ENCODE results near the gene RNF217. TPM values are rescaled to one million over a fixed set of nuclear protein-coding genes. Genes with fewer than 3 reads are reported as not detected.

The RNF217 gene
- total RNA-seq, 1 experiment from 2014 or later, result 7.0 TPM

GRCh38 chr6:124987999-124988591 lies 25.9 kb downstream of the RNF217 start:
- DNase-seq (ENCODE audit: low spot score), result no peak

- DNase-seq (ENCODE audit: low spot score), result no peak
Observed at GRCh38 chr6:124989136-124989983, 27.1 kb downstream of the RNF217 start.

DNA sequence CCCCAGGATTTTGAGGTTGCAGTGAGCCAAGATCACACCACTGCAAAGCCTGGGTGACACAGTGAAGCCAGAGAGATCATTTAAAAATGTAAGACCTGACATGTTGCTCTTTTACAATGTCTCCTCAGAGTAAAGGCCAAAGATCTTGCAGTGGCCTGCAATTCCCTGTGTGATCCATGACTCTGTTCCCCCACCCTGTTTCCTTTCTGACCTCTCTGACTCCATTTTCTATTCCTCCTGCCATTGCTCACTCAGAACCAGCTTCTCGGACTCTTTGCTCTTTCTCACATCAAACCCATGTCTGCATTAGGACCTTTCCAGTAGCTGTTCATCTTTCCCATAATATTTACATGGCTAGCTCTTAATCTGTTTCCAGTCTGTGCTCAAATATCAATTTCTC lies 28.8 kb downstream of the RNF217 start:
- DNase-seq (ENCODE audit: low spot score), result no peak

DNA sequence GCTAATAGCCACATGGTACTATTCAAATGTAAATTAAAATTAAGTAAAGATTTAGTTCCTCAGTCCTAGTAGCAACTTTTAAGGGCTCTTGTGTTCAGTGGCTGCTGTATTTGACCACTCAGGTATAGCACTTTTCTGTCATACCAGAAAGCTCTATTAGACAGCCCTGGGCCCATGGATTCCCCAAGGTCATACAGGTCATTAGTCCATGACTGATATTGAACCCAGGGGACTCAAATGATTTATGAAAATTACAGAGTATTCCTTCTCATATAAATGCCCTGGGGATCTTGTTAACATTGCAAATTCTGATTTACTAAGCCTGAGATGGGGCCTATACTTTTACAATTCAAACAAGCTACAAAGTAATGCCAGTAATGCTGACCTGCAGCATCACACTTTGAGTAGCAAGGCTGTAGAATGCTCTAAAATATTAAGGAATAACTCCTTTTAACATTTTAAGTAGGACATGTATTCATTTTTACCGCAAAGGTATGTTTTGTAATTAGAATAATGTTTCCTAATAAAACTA lies 29.6 kb downstream of the RNF217 start:
- no peak for DNase-seq (ENCODE audit: low spot score)

DNA sequence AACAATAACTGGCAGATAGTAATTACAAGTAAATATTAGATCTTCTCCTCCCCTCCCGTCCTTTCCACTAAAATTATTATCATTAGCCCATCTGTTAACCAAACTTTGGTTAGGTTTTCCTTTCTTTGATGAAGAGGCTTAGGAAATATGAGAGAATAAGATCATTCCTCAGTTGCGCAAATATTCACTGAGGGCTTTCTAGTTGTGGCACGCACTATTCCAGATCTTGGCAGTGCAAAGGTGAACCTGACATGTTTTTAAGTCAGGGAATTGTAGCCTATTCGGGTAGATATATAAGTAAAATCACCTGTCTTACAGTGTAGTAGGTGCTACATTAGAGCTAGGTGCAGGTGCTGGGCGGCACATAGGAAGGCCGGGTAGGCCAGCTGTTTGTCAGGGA lies 31.1 kb downstream of the RNF217 start:
- DNase-seq (ENCODE audit: low spot score), result no peak

DNA sequence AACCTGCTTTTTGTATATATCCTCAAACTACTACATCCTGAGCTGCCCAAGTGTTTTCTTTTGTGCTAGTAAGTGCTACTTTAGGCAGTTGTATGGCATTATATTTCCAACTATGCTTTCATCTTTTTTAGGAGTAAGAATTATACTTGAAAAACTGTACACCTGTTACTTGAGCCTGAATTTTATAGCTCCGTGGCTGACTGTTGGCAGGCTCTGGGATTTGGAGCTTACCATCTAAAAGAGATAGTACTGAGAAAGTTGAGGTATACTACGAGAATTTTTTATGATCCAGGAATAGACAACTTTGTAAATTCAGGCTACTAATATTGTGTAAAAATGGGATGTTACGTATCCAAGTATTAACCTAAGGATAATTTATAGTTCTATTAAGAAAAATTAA lies 32.4 kb downstream of the RNF217 start:
- DNase-seq (ENCODE audit: low spot score), result no peak

DNA sequence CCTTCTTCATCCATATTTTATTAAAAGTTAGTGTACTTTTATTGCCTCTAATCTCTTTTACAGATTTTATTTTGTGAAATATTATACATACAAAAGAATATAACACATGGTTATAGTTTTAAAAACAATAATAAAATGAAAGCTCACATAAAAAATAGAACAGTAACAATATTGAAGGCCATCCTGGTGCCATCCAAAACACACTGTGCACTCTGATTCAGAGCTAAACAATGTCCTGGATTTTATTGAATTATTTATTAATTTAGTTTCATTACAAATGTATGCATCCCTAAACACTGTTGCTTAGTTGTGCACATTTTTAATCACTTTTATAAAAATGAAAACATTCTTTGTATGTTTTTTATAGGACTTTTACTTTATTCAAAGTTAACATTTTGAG lies 32.9 kb downstream of the RNF217 start:
- no peak for DNase-seq (ENCODE audit: low spot score)

DNA sequence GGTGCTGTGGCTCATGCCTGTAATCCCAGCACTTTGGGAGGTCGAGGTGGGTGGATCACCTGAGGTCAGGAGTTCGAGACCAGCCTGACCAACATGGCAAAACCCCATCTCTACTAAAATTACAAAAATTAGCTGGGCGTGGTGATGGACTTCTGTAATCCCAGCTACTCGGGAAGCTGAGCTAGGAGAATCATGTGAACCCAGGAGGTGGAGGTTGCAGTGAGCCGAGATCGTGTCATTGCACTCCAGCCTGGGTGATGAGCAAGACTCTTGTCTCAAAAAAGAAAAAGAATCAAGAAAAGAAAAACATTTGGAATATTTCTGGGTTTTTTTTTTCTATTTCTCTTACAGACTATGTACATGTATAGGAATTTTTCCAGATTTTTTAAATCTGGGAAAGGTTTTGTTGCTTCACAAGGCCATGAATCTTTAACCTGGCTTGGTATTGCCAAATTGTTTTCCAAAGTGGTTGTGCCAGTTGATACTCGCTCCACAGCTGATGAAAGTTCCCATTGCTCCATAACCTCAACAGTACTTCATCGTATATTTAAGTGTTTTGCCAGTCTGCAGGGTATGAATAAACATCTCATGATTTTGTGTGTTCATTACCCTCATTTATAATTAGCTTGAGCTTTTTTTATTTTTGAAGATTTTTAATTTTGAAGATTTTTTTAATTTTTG lies 33.5 kb downstream of the RNF217 start:
- DNase-seq (ENCODE audit: low spot score), result no peak

DNA sequence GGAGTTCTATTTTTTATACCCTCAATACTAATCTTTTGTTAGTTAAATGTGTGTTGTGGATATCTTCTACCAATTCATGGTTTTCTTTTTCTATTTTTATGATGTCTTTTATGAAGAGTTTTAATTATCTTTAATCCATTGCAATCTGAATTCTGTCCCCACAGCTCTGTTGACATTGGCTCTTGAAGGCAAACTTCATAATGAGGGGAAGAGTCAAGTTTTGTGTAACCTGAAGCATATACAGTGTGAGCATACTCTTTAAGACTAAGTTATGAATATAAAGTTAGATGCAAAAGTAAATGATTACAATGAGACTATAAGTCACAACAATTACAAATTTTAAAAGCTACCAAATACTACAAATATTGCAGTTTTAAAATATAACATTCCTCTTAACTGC lies 34.2 kb downstream of the RNF217 start:
- DNase-seq (ENCODE audit: low spot score), result no peak

GRCh38 chr6:124997196-124997875 lies 35.1 kb downstream of the RNF217 start:
- DNase-seq (ENCODE audit: low spot score), result no peak

DNA sequence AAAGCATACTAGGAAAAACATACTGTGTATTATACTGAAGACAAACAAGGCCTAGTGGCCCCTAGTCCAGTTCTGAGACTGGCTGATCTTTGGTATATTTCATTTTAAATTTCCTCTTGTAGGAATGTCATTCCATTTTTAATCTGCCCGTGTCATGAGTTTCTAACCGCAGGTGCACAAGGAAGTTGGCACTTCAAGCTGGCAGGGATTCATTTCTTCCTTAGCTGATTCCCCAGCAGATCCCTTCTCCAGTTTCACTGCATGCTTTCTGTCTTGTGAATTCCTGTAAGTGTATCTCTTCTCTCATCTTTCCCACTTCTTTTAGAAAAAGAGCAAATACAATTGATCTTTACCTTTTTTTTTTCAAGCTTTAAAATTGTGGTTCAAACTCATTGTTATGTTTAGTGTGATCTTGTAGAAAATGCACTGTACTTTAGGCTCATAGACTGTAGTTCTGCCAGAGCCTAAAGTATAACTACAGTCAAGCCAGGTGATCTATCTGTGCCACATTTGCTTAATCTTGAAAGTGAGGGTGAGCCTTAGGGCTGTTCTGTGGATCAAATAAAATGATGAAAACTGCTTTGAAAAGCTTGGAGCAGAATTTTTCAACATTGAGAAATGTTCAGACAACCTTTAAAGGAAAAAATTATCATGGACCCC lies 37.0 kb downstream of the RNF217 start:
- no peak for DNase-seq (ENCODE audit: low spot score)

GRCh38 chr6:125001684-125002405 lies 39.6 kb downstream of the RNF217 start:
- DNase-seq (ENCODE audit: low spot score), result peak; percentile 36

DNA sequence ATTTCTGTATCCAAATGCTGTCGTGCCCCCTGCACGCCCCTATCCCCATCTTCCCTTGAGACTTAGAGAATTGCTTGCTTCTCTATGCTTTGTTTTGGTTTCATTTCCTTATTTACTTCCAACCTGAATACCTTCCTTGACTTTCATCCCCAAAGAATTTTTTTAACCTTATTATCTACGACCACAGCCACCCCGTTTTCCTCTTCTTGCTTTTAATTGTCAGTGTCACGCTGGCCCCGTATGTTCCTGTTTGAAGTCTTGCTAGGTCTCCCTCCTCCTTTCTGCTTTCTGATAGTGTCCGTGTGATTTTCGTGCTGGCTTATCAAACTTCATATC lies 40.1 kb downstream of the RNF217 start:
- no peak for DNase-seq (ENCODE audit: low spot score)

DNA sequence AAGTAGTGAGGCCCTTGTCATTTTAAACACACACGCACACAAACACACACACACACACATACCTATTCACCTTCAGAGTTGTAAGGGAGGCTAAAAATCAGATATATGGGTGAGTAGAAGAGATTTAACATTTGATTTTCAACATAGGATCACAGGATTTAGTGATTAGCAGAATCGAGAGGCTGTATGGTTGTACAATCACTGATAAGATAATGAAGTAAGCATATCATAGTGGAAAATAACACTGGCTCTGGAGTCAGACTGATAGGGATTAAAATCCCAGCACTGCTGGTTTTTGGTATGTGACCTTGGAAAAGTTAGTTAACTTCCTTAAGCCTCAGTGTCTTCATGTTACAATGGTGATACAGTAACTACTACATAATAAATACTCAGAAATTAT lies 40.8 kb downstream of the RNF217 start:
- DNase-seq (ENCODE audit: low spot score), result no peak

- peak; percentile 15 for DNase-seq (ENCODE audit: low spot score)
Observed at GRCh38 chr6:125004198-125004597, 42.0 kb downstream of the RNF217 start.

DNA sequence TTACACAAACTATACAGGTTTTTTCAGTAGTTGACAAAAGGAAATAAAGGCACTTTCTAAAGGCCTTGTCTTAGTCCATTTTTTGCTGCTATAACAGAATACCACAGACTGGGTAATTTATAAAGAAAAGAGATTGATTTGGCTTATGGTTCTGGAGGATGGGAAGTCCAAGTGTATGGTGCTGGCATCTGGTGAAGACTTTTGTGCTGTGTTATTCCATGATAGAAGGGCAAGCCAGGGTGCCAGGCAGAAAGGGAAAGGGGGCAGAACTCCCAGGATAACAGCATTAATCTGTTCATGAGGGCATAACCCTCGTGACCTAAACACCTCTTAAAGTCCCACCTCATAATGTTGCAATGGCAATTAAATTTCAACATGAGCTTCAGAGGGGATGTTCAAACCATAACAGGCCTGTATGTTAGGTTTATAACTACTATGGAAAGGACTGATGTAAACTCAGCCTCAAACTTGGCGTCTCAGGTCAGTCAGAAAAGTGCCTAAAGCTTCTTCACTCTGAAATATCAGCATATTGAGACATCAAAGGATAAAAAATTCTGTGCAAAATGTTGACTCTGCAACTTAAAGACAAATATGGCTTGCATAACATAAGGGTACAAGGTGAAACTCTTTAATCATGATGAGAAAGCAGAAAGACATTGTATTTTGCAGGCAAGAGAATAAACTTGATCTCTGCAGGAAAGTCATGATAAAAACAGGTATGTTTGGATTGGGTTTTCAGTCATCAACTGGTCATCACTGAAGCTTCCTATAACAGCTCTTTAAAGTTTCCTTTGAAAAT lies 42.8 kb downstream of the RNF217 start:
- DNase-seq (ENCODE audit: low spot score), result no peak

DNA sequence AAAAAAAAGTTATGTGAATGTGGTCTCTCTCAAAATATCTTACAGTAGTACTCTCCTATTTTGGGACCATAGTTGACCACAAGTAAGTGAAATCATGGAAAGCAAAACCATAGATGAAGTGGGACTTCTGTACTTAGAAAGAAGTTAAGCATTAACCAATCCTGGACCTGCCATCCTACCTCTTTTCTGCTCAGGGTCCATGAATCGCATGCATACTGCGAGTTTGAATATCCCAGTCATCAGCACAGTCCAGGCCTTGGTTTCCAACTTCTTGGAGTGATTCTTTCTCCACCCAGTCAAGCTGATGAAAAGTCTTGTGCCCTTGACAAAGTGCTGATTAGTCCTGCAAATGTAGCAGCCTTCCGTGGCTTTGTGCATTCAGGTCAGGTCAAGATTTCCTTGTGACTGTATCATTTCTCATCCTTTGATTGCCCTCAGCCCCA lies 46.0 kb downstream of the RNF217 start:
- DNase-seq (ENCODE audit: low spot score), result no peak

DNA sequence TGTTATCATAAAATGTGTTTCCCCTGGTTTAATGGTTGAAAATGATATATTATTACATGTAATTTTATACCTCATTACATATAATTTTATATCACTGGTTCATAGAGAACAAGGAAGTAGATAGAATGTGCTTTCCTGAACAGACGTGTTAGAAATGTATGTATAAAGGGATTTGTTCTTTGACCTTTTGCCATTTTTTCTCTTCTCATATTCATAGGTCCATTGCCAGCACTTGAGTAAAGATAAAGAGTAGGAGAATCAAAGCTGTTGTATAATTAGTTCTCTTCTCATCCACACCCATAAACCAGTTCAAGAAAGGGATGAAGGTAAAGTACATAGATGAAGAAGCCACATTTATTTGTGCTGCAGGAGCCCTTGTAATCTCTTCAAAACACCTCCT lies 46.7 kb downstream of the RNF217 start:
- DNase-seq (ENCODE audit: low spot score), result no peak

DNA sequence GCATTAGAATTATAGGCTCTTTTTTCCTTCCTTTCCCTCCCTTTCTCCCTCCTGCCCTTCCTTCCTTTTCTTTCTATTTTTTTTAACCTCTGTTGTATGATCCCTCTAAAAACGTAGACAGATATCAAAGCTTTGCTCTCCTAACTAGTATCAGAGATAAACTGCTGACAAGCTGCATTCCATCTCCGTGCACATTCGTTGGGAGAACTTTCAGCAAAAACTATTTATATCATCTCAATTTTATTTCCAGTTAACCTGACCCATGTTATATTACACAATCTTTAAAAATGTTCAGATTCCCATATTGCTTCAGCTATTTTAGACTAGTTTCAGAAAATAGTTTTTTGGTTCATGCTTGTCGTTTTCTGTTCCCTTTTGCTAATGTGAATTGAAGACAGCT lies 47.3 kb downstream of the RNF217 start:
- DNase-seq (ENCODE audit: low spot score), result no peak

Measured in H4 (cell line).